Heart right ventricle (tissue), 16 donors: ENCODE data around the gene HOXD11. TPM values are rescaled to one million over a fixed set of nuclear protein-coding genes. Genes with fewer than 3 reads are reported as not detected.

Source experiments
- ATAC-seq, 8 donors: fragments of 200-7000 bp; cut with Tn5 transposase; one replicate each; pipeline ENCODE4 v1.9.1; 2020; ENCODE audit warnings: mild to moderate bottlenecking in 8 of 8, moderate library complexity in 8 of 8, moderate number of reproducible peaks in 1 of 8
- DNase-seq, 2 donors: peaks; one replicate each; pipeline ENCODE4 v3.0.0-alpha.2; 2020
- H3K27ac ChIP-seq, 10 donors: fragments of 200-600 bp; sonication (generic) in 2 of 10; one replicate each; pipeline versions ENCODE4 v1.5.0 to v1.8.0; 2020 to 2022; ENCODE audit warnings: mild to moderate bottlenecking in 3 of 10
- H3K27me3 ChIP-seq, 7 donors: fragments of 200-600 bp; one replicate each; pipeline ENCODE4 v1.8.0; 2021 to 2022; ENCODE audit warnings: mild to moderate bottlenecking in 2 of 7
- H3K36me3 ChIP-seq, 9 donors: fragments of 200-600 bp; sonication (generic) in 1 of 9; one replicate each; pipeline versions ENCODE4 v1.5.0 to v1.8.0; 2020 to 2022; ENCODE audit warnings: mild to moderate bottlenecking in 2 of 9
- H3K4me1 ChIP-seq, 9 donors: fragments of 200-600 bp; sonication (generic) in 1 of 9; one replicate each; pipeline versions ENCODE4 v1.5.0 to v1.8.0; 2020 to 2022; ENCODE audit warnings: mild to moderate bottlenecking in 4 of 9
- H3K4me3 ChIP-seq, 10 donors: fragments of 200-600 bp; sonication (generic) in 2 of 10; one replicate each; pipeline versions ENCODE4 v1.5.0 to v1.8.0; 2020 to 2022; ENCODE audit warnings: mild to moderate bottlenecking in 7 of 10, moderate library complexity in 2 of 10
- H3K9me3 ChIP-seq, 11 donors: fragments of 200-600 bp in 10 of 11; sonication (generic) in 2 of 11; one replicate each; pipeline versions ENCODE4 v1.5.0 to v1.8.0; 2013 to 2022; ENCODE audit warnings: mild to moderate bottlenecking in 2 of 11, control low read depth in 1 of 11, moderate library complexity in 1 of 11
- CTCF ChIP-seq, 9 donors: fragments of 200-600 bp; sonication (generic) in 2 of 9; IDR thresholded peaks; one replicate each; pipeline versions ENCODE4 v1.5.0 to v1.8.0; 2021 to 2022; ENCODE audit warnings: antibody characterized with exemption in 9 of 9, mild to moderate bottlenecking in 5 of 9, moderate library complexity in 1 of 9
- WGBS, 2 donors: extraction: QIAGEN DNeasy Blood & Tissue Kit; methylation state at CpG; one replicate each; pipeline ENCODE4 v1.1.7; 2013; ENCODE audit warnings: inconsistent platforms in 1 of 2; 5-methylcytosine and 5-hydroxymethylcytosine counted together
- intact Hi-C, 10 donors: fragments of 100-400 bp; cut with DNase I; formaldehyde crosslinking; loops; one replicate each; pipeline versions ENCODE4 v1.11.1 to v1.14.2; 2022
- polyA plus RNA-seq, 2 donors: library from polyadenylated mRNA; stranded (reverse); fragments of 200-250 nt; gene quantifications; one replicate each; pipeline ENCODE4 v1.2.3, GENCODE V29; 2013
- total RNA-seq, 10 donors: library from RNA; stranded (reverse); fragmentation: NEBNext Ultra II Directional in 3 of 10; extraction: Animal tissue kit (Norgen Biotek cat#: 25700) in 3 of 10; gene quantifications; one replicate each; pipeline versions ENCODE4 v1.2.1 to v1.2.4, GENCODE V29; 2021 to 2023
- donor health status: Arrhythmogenic right ventricular cardiomyopathy.
- donor health status: ischemic (EF 13 %, LVEDD 7.1; RV severe dilation, severe dysfunction).
- donor health status: healthy with polysubstance abuse.
- donor health status: DM: no; HTN: yes; CAD: no.
- donor health status: DM: no; HTN: no; CAD: no.
- donor health status: ischemic (EF 25% LVEDD 6.9; RV normal size, moderate dysfunction).
- donor health status: ischemic (EF 25% LVEDD 5.7; RV mildly dilated, moderate dysfunction).
- donor health status: healthy.
- donor health status: DM: yes; HTN: yes; CAD: no.
- donor health status: Ischemic cardiomyopathy.
- donor health status: ischemic (EF 35%, LVEDD 5.7; RV mildly dilated, moderate dysfunction).
- donor health status: nonischemic (EF 11% LVEDD 7.7; RV severe dilation, severe dysfunction).
- donor health status: DM: yes; HTN: yes; CAD: no.
- donor health status: PGD.
- donor health status: ischemic (EF 29% LVEDD 5.4; RV normal size, mild dysfunction).
- donor health status: nonischemic (EF 23%, LVEDD 6.1; RV moderate dilation, normal function).

The HOXD11 gene
- total and polyA plus RNA-seq, 12 donors: not detected

- TF ChIP-seq CTCF (IDR thresholded peaks at IDR 0.05): no peak
- Histone ChIP-seq H3K4me1 (peaks cover 0 to 37% (median 16%) of the 10 kb centered on the region in 9 donors), H3K36me3 (no peaks in the 10 kb centered on the region), H3K9me3 (no peaks in the 10 kb centered on the region), H3K27me3 (peaks cover 58 to 100% (median 97%) of the 10 kb centered on the region in 7 donors), H3K27ac (no peak overlapping the region), H3K4me3 (no peak overlapping the region)
- WGBS, 2 donors: 26 to 41% methylated on average over 4 of the region's 4 CpGs
- ATAC-seq (no peak), DNase-seq (no peak)
- intact Hi-C loops: loop anchor here in 2 of 10 donors (5.0 to 10.0 kb wide), 2 partner anchors 318 to 681 kb away; no protein-coding TSS in a partner anchor
These were observed 27.0 kb downstream of the HOXD11 start for GRCh38 chr2:176134035-176134434.

- H3K4me3 ChIP-seq: no peak overlapping the region
- ATAC-seq: no peak
- intact Hi-C loops: loop anchor here in 1 of 10 donors (10.0 kb wide), 1 partner anchor 680 kb away; no protein-coding TSS in a partner anchor
These were observed 28.0 kb downstream of the HOXD11 start for GRCh38 chr2:176135035-176135440.

GRCh38 chr2:176136374-176137251 lies 29.5 kb downstream of the HOXD11 start:
- H3K36me3 ChIP-seq: no peaks in the 10 kb centered on the region
- TF ChIP-seq CTCF (IDR thresholded peaks at IDR 0.05): no peak
- 1 to 3% methylated on average over 71 of the region's 71 CpGs for WGBS, 2 donors
- no peak for DNase-seq
- peaks cover 39 to 100% (median 99%) of the 10 kb centered on the region in 7 donors for H3K27me3 ChIP-seq
- intact Hi-C loops: loop anchor here in 1 of 10 donors (10.0 kb wide), 1 partner anchor 678 kb away; no protein-coding TSS in a partner anchor
- H3K9me3 ChIP-seq: no peaks in the 10 kb centered on the region
- peak overlapping the region in 6 of 10 donors; percentile 33 to 78 (median 60) for H3K27ac ChIP-seq
- peak overlapping the region; percentile 22 to 56 (median 40) for H3K4me3 ChIP-seq
- peaks cover 0 to 34% (median 18%) of the 10 kb centered on the region in 9 donors for H3K4me1 ChIP-seq
- ATAC-seq: peak in 1 of 8 donors; percentile 16

More at GRCh38 chr2:176135035-176135440, 28.0 kb downstream of the HOXD11 start:
- H3K27me3 ChIP-seq: peaks cover 54 to 100% (median 99%) of the 10 kb centered on the region in 7 donors
- H3K4me1 ChIP-seq: peaks cover 0 to 32% (median 13%) of the 10 kb centered on the region in 9 donors
- H3K27ac ChIP-seq: no peak overlapping the region
- no peaks in the 10 kb centered on the region for H3K9me3 ChIP-seq
- DNase-seq: no peak
- TF ChIP-seq CTCF (IDR thresholded peaks at IDR 0.05): no peak
- H3K36me3 ChIP-seq: no peaks in the 10 kb centered on the region

GRCh38 chr2:176137252-176137580 lies 30.1 kb downstream of the HOXD11 start:
- H3K27ac ChIP-seq: peak overlapping the region in 3 of 10 donors; percentile 33 to 75 (median 64)
- no peak for DNase-seq
- H3K4me1 ChIP-seq: peaks cover 0 to 28% (median 18%) of the 10 kb centered on the region in 9 donors
- ATAC-seq: no peak
- H3K4me3 ChIP-seq: peak overlapping the region in 6 of 10 donors; percentile 22 to 56 (median 39)
- WGBS, 2 donors: 12 to 22% methylated on average over 2 of the region's 2 CpGs
- intact Hi-C loops: loop anchor here in 1 of 10 donors (10.0 kb wide), 1 partner anchor 678 kb away; no protein-coding TSS in a partner anchor
- TF ChIP-seq CTCF (IDR thresholded peaks at IDR 0.05): no peak
- H3K27me3 ChIP-seq: peaks cover 36 to 100% (median 98%) of the 10 kb centered on the region in 7 donors
- H3K9me3 ChIP-seq: no peaks in the 10 kb centered on the region
- H3K36me3 ChIP-seq: no peaks in the 10 kb centered on the region
